CD14-positive monocyte (primary cell): ENCODE measurements around the gene HCN2. TPM values are rescaled to one million over a fixed set of nuclear protein-coding genes. Genes with fewer than 3 reads are reported as not detected.
A peak's percentile ranks its signal among the peaks of the same experiment; 100 is the strongest.

Experiments
- DNase-seq, 3 donors: peaks; one replicate each; pipeline ENCODE4 v3.0.0-alpha.2; 2011 to 2022
- H2AFZ ChIP-seq: 2 replicates; pipeline ENCODE4 v1.6.0; 2012; ENCODE audit warnings: mild to moderate bottlenecking, low read depth, low read length, inconsistent platforms; ENCODE audit not compliant: insufficient read depth, poor library complexity, severe bottlenecking
- H3K27ac ChIP-seq, 2 donors: 1 replicate in 1 of 2; 2 replicates in 1 of 2; pipeline ENCODE4 v1.5.1; 2012 to 2013; ENCODE audit warnings: low read length in 2 of 2, control low read depth in 1 of 2, inconsistent platforms in 1 of 2, low read depth in 1 of 2, mild to moderate bottlenecking in 1 of 2
- H3K27me3 ChIP-seq, 2 donors: one replicate each; pipeline versions ENCODE4 v1.6.0 to v1.6.1; 2011 to 2013; ENCODE audit warnings: low read length in 2 of 2; ENCODE audit not compliant: control insufficient read depth in 2 of 2, insufficient read depth in 2 of 2
- H3K36me3 ChIP-seq, 2 donors: replicated peaks in 1 of 2; 1 replicate in 1 of 2; 2 replicates in 1 of 2; pipeline versions ENCODE4 v1.5.1 to v1.6.1; 2012 to 2013; ENCODE audit warnings: low read length in 2 of 2, control low read depth in 1 of 2, inconsistent platforms in 1 of 2, mild to moderate bottlenecking in 1 of 2; ENCODE audit not compliant: insufficient read depth in 2 of 2, control insufficient read depth in 1 of 2
- H3K4me1 ChIP-seq, 2 donors: 1 replicate in 1 of 2; 2 replicates in 1 of 2; pipeline versions ENCODE4 v1.5.1 to v1.6.1; 2012 to 2013; ENCODE audit warnings: low read length in 2 of 2, control low read depth in 1 of 2, inconsistent platforms in 1 of 2, mild to moderate bottlenecking in 1 of 2, moderate library complexity in 1 of 2; ENCODE audit not compliant: insufficient read depth in 2 of 2, control insufficient read depth in 1 of 2
- H3K4me2 ChIP-seq: replicated peaks from 2 replicates; pipeline ENCODE3; 2012; ENCODE audit warnings: low read length, moderate library complexity, mild to moderate bottlenecking; ENCODE audit not compliant: poor library complexity, severe bottlenecking; ENCODE audit errors: extremely low read depth
- H3K4me3 ChIP-seq, 3 experiments: fragments of 200-600 bp in 1 of 3; sonication (generic) in 1 of 3; replicated peaks in 1 of 3; 1 replicate in 2 of 3; 2 replicates in 1 of 3; pipeline ENCODE4 v1.5.1; 2011 to 2013; ENCODE audit warnings: low read length in 3 of 3, mild to moderate bottlenecking in 3 of 3, control low read depth in 2 of 3, low read depth in 2 of 3, inconsistent platforms in 1 of 3, moderate library complexity in 1 of 3
- H3K79me2 ChIP-seq: 2 replicates; pipeline ENCODE4 v1.6.0; 2012; ENCODE audit warnings: mild to moderate bottlenecking, control low read depth, inconsistent platforms, low read length, moderate library complexity; ENCODE audit not compliant: insufficient read depth
- H3K9ac ChIP-seq: 2 replicates; pipeline ENCODE4 v1.6.0; 2017; ENCODE audit warnings: low read length, mild to moderate bottlenecking; ENCODE audit not compliant: insufficient read depth, poor library complexity, severe bottlenecking
- H3K9me3 ChIP-seq, 2 donors: replicated peaks in 1 of 2; 1 replicate in 1 of 2; 2 replicates in 1 of 2; pipeline versions ENCODE4 v1.5.1 to v1.6.1; 2012 to 2013; ENCODE audit warnings: low read length in 2 of 2, control low read depth in 1 of 2; ENCODE audit not compliant: control insufficient read depth in 1 of 2, insufficient read depth in 1 of 2
- H4K20me1 ChIP-seq: 2 replicates; pipeline ENCODE4 v1.6.0; 2012; ENCODE audit warnings: mild to moderate bottlenecking, low read length, control low read depth, moderate library complexity; ENCODE audit not compliant: insufficient read depth
- H3K27ac Mint-ChIP-seq, 7 donors: one replicate each; pipeline ENCODE4 v1.8.0; 2020; ENCODE audit warnings: mild to moderate bottlenecking in 7 of 7, mixed read lengths in 7 of 7, moderate library complexity in 6 of 7, inconsistent platforms in 2 of 7
- H3K27me3 Mint-ChIP-seq, 3 donors: one replicate each; pipeline ENCODE4 v1.8.0; 2021 to 2022; ENCODE audit warnings: low read depth in 3 of 3, mild to moderate bottlenecking in 3 of 3, mixed read lengths in 3 of 3, moderate library complexity in 3 of 3, inconsistent platforms in 1 of 3
- H3K36me3 Mint-ChIP-seq, 2 donors: one replicate each; pipeline ENCODE4 v1.8.0; 2020; ENCODE audit warnings: mixed read lengths in 2 of 2, inconsistent platforms in 1 of 2, mild to moderate bottlenecking in 1 of 2
- H3K4me1 Mint-ChIP-seq: one replicate; pipeline ENCODE4 v1.8.0; 2020; ENCODE audit warnings: mild to moderate bottlenecking, mixed read lengths
- H3K4me3 Mint-ChIP-seq, 2 donors: one replicate each; pipeline ENCODE4 v1.8.0; 2020; ENCODE audit warnings: mild to moderate bottlenecking in 2 of 2, mixed read lengths in 2 of 2, moderate library complexity in 1 of 2
- H3K9me3 Mint-ChIP-seq, 7 donors: one replicate each; pipeline ENCODE4 v1.8.0; 2020 to 2022; ENCODE audit warnings: mixed read lengths in 7 of 7, mild to moderate bottlenecking in 6 of 7, moderate library complexity in 6 of 7, inconsistent platforms in 2 of 7
- WGBS: methylation state at CpG from one replicate; pipeline ENCODE4 v1.1.5; 2013; ENCODE audit warnings: missing lambda C conversion rate; ENCODE audit not compliant: insufficient coverage; 5-methylcytosine and 5-hydroxymethylcytosine counted together
- intact Hi-C, 2 donors: fragments of 100-400 bp; cut with micrococcal nuclease; formaldehyde crosslinking; loops; one replicate each; pipeline versions ENCODE4 v1.15.0 to v1.15.1; 2023
- polyA plus RNA-seq, 3 donors: library from polyadenylated mRNA; depleted of rRNA in 1 of 3; unstranded in 2 of 3; stranded (reverse) in 1 of 3; fragments of 300-500 nt in 2 of 3; fragments of >200 nt in 1 of 3; fragmentation: Illumina TruSeq in 2 of 3; gene quantifications; 1 replicate in 2 of 3; 2 replicates in 1 of 3; pipeline ENCODE4 v1.2.3, GENCODE V29; 2012 to 2021
- TF ChIP-seq, protein P1 (sequence below): fragments of 200-600 bp; IDR thresholded peaks from one replicate; pipeline ENCODE4 v1.8.0; 2022; ENCODE audit warnings: antibody characterized with exemption, mild to moderate bottlenecking

Gene HCN2
- polyA plus RNA-seq, 3 donors = 0.21 TPM; not detected in 2

DNA sequence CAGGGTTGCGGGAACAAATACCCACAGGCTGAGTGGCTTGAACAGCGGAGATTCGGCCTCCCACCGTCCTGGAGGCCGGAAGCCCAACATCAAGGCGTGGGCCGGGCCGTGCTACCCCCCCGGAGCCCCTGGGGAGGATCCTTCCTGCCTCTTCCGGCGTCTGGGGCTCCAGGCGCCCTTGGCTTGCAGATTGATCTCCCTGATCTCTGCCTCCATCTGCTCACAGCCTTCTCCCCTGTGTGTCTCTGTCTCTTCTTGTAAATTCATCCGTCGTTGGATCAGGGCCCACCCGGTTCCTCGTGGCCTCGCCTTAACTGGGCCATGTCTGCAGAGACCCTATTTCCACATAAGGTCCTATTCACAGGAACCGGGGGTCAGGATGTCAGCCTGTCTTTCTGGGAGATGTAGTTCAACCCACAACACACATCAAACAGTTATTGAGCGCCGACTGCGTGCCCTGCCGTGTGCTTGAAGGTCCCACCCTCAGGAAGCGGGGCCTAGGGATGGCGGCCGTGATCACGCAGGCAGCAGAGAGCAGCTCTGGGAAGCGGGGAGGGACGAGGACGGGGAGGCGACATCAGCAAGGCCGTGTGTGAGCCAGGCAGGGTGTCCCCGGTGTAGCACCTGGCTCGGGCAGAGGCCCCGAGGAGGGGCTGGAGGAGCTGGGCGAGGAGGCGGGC is 21.3 kb downstream of the HCN2 start:
- H3K27ac ChIP-seq = no peak overlapping the region
- peaks cover 0 to 34% of the 10 kb centered on the region in 2 donors for H3K27me3 ChIP-seq
- no peaks in the 10 kb centered on the region for H3K36me3 Mint-ChIP-seq
- peaks cover 21% of the 10 kb centered on the region for H3K4me1 Mint-ChIP-seq
- intact Hi-C loops = no loop called here
- no peaks in the 10 kb centered on the region for H4K20me1 ChIP-seq
- peak overlapping the region; percentile 75 for H2AFZ ChIP-seq
- DNase-seq = no peak
- TF ChIP-seq, protein P1, sequence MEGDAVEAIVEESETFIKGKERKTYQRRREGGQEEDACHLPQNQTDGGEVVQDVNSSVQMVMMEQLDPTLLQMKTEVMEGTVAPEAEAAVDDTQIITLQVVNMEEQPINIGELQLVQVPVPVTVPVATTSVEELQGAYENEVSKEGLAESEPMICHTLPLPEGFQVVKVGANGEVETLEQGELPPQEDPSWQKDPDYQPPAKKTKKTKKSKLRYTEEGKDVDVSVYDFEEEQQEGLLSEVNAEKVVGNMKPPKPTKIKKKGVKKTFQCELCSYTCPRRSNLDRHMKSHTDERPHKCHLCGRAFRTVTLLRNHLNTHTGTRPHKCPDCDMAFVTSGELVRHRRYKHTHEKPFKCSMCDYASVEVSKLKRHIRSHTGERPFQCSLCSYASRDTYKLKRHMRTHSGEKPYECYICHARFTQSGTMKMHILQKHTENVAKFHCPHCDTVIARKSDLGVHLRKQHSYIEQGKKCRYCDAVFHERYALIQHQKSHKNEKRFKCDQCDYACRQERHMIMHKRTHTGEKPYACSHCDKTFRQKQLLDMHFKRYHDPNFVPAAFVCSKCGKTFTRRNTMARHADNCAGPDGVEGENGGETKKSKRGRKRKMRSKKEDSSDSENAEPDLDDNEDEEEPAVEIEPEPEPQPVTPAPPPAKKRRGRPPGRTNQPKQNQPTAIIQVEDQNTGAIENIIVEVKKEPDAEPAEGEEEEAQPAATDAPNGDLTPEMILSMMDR = no peak
- peak overlapping the region; percentile 7 to 59 (median 36) for H3K4me3 ChIP-seq
- H3K4me3 Mint-ChIP-seq = peak overlapping the region; percentile 67 to 84
- H3K79me2 ChIP-seq = no peaks in the 10 kb centered on the region
- 29% methylated on average over 28 of the region's 36 CpGs for WGBS
- H3K9ac ChIP-seq = peak overlapping the region; percentile 27
- H3K36me3 ChIP-seq = no peaks in the 10 kb centered on the region
- peaks cover 0 to 4% (median 0%) of the 10 kb centered on the region in 7 donors for H3K9me3 Mint-ChIP-seq
- peak overlapping the region; percentile 63 for H3K4me2 ChIP-seq
- peak overlapping the region in 3 of 7 donors; percentile 58 to 85 (median 84) for H3K27ac Mint-ChIP-seq
- H3K9me3 ChIP-seq = no peaks in the 10 kb centered on the region
- H3K4me1 ChIP-seq = peaks cover 30 to 37% of the 10 kb centered on the region in 2 donors
- peaks cover 25 to 58% (median 26%) of the 10 kb centered on the region in 3 donors for H3K27me3 Mint-ChIP-seq

DNA sequence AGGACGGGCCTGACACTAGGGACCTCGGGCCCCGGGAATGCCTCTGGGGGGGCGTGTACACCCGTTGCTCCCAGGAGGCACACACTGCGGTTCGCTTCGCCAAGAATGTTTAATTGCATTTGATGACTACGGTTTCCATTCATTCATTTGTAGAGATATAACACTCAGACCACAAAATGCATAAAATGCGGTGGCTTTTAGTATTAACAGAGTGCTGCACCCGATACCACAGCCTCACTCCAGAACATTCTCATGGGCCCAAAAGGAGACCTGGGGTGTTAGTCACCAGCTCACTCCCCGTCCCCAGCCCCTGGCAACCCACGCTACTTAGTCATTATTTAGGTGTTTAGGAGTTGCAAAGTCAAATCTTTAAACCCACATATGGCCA is 21.8 kb downstream of the HCN2 start:
- no peak for DNase-seq
- no peak overlapping the region for H3K4me2 ChIP-seq

More for the DNA sequence above, 21.8 kb downstream of the HCN2 start:
- Mint-ChIP-seq H3K9me3 (peaks cover 0 to 4% (median 0%) of the 10 kb centered on the region in 7 donors), H3K36me3 (no peaks in the 10 kb centered on the region), H3K4me1 (peaks cover 21% of the 10 kb centered on the region), H3K27me3 (peaks cover 25 to 59% (median 25%) of the 10 kb centered on the region in 3 donors), H3K27ac (no peak overlapping the region), H3K4me3 (no peak overlapping the region)
- H3K4me1 ChIP-seq = peaks cover 30 to 37% of the 10 kb centered on the region in 2 donors
- no peak overlapping the region for H3K4me3 ChIP-seq
- H4K20me1 ChIP-seq = no peaks in the 10 kb centered on the region
- H3K9ac ChIP-seq = no peak overlapping the region
- no peaks in the 10 kb centered on the region for H3K36me3 ChIP-seq
- H3K9me3 ChIP-seq = no peaks in the 10 kb centered on the region
- TF ChIP-seq, protein P1 = no peak
- no peak overlapping the region for H3K27ac ChIP-seq
- H2AFZ ChIP-seq = no peak overlapping the region
- no peaks in the 10 kb centered on the region for H3K79me2 ChIP-seq
- intact Hi-C loops = no loop called here
- WGBS = 43% methylated on average over 5 of the region's 13 CpGs
- H3K27me3 ChIP-seq = peaks cover 0 to 34% of the 10 kb centered on the region in 2 donors
